Rectal smooth muscle tissue (tissue), 1 donor: ENCODE results near the gene MED12L.

Experiments
- H3K27ac ChIP-seq: one replicate; pipeline ENCODE4 v1.7.0; 2013; ENCODE audit warnings: low read depth, low read length, inconsistent platforms
- H3K27me3 ChIP-seq: one replicate; pipeline ENCODE4 v1.7.0; 2013; ENCODE audit warnings: low read length; ENCODE audit not compliant: control insufficient read depth, insufficient read depth
- H3K36me3 ChIP-seq: one replicate; pipeline ENCODE4 v1.7.0; 2013; ENCODE audit warnings: low read length; ENCODE audit not compliant: control insufficient read depth, insufficient read depth
- H3K4me1 ChIP-seq: one replicate; pipeline ENCODE4 v1.7.0; 2013; ENCODE audit warnings: low read length; ENCODE audit not compliant: control insufficient read depth, insufficient read depth
- H3K4me3 ChIP-seq: one replicate; pipeline ENCODE4 v1.7.0; 2013; ENCODE audit warnings: low read length
- H3K9ac ChIP-seq: one replicate; pipeline ENCODE4 v1.7.0; 2013; ENCODE audit warnings: low read length

MED12L gene

GRCh38 chr3:151121016-151121415 is 35.6 kb downstream of the MED12L start:
- Histone ChIP-seq H3K4me1 (no peaks in the 10 kb centered on the region), H3K27ac (no peak overlapping the region), H3K9ac (no peak overlapping the region), H3K36me3 (no peaks in the 10 kb centered on the region), H3K4me3 (no peak overlapping the region), H3K27me3 (no peaks in the 10 kb centered on the region)

GRCh38 chr3:151123827-151124226 is 38.4 kb downstream of the MED12L start:
- Histone ChIP-seq H3K9ac (no peak overlapping the region), H3K36me3 (no peaks in the 10 kb centered on the region), H3K4me3 (no peak overlapping the region), H3K27me3 (no peaks in the 10 kb centered on the region), H3K4me1 (no peaks in the 10 kb centered on the region), H3K27ac (no peak overlapping the region)

- no peaks in the 10 kb centered on the region for H3K27me3 ChIP-seq
- no peaks in the 10 kb centered on the region for H3K4me1 ChIP-seq
- H3K9ac ChIP-seq, result no peak overlapping the region
- no peak overlapping the region for H3K4me3 ChIP-seq
- no peaks in the 10 kb centered on the region for H3K36me3 ChIP-seq
- no peak overlapping the region for H3K27ac ChIP-seq
Observed at GRCh38 chr3:151124476-151124875, 39.0 kb downstream of the MED12L start.

GRCh38 chr3:151130428-151130827 is 45.0 kb downstream of the MED12L start:
- H3K27ac ChIP-seq, result no peak overlapping the region
- H3K4me3 ChIP-seq, result no peak overlapping the region
- H3K36me3 ChIP-seq, result no peaks in the 10 kb centered on the region
- H3K4me1 ChIP-seq, result no peaks in the 10 kb centered on the region
- no peaks in the 10 kb centered on the region for H3K27me3 ChIP-seq
- H3K9ac ChIP-seq, result no peak overlapping the region

- Histone ChIP-seq H3K36me3 (no peaks in the 10 kb centered on the region), H3K27me3 (no peaks in the 10 kb centered on the region), H3K27ac (no peak overlapping the region), H3K4me3 (no peak overlapping the region), H3K4me1 (no peaks in the 10 kb centered on the region), H3K9ac (no peak overlapping the region)
Observed at GRCh38 chr3:151133175-151133574, 47.7 kb downstream of the MED12L start.

GRCh38 chr3:151133917-151134450 is 48.5 kb downstream of the MED12L start:
- Histone ChIP-seq H3K36me3 (no peaks in the 10 kb centered on the region), H3K9ac (no peak overlapping the region), H3K27me3 (no peaks in the 10 kb centered on the region), H3K4me3 (no peak overlapping the region), H3K27ac (no peak overlapping the region), H3K4me1 (no peaks in the 10 kb centered on the region)

- Histone ChIP-seq H3K27ac (no peak overlapping the region), H3K36me3 (no peaks in the 10 kb centered on the region), H3K27me3 (no peaks in the 10 kb centered on the region), H3K4me3 (no peak overlapping the region), H3K4me1 (no peaks in the 10 kb centered on the region), H3K9ac (no peak overlapping the region)
Observed at GRCh38 chr3:151135541-151136337, 50.3 kb downstream of the MED12L start.

GRCh38 chr3:151142929-151143328 is 57.5 kb downstream of the MED12L start:
- Histone ChIP-seq H3K27ac (no peak overlapping the region), H3K4me3 (no peak overlapping the region), H3K36me3 (no peaks in the 10 kb centered on the region), H3K9ac (no peak overlapping the region), H3K4me1 (no peaks in the 10 kb centered on the region), H3K27me3 (no peaks in the 10 kb centered on the region)

- Histone ChIP-seq H3K4me1 (no peaks in the 10 kb centered on the region), H3K36me3 (no peaks in the 10 kb centered on the region), H3K27ac (no peak overlapping the region)
Observed at GRCh38 chr3:151144016-151144415, 58.6 kb downstream of the MED12L start.

GRCh38 chr3:151144760-151145159 is 59.3 kb downstream of the MED12L start:
- H3K4me1 ChIP-seq, result no peaks in the 10 kb centered on the region
- H3K36me3 ChIP-seq, result no peaks in the 10 kb centered on the region
- H3K4me3 ChIP-seq, result no peak overlapping the region
- H3K27ac ChIP-seq, result no peak overlapping the region
- no peaks in the 10 kb centered on the region for H3K27me3 ChIP-seq
- H3K9ac ChIP-seq, result no peak overlapping the region

More at GRCh38 chr3:151144016-151144415, 58.6 kb downstream of the MED12L start:
- H3K4me3 ChIP-seq, result no peak overlapping the region
- no peak overlapping the region for H3K9ac ChIP-seq
- H3K27me3 ChIP-seq, result no peaks in the 10 kb centered on the region

- H3K9ac ChIP-seq, result no peak overlapping the region
- H3K27ac ChIP-seq, result no peak overlapping the region
- H3K27me3 ChIP-seq, result no peaks in the 10 kb centered on the region
- no peaks in the 10 kb centered on the region for H3K36me3 ChIP-seq
- H3K4me3 ChIP-seq, result no peak overlapping the region
- H3K4me1 ChIP-seq, result no peaks in the 10 kb centered on the region
Observed at GRCh38 chr3:151145713-151146070, 60.2 kb downstream of the MED12L start.

- Histone ChIP-seq H3K27me3 (no peaks in the 10 kb centered on the region), H3K4me1 (no peaks in the 10 kb centered on the region), H3K36me3 (no peaks in the 10 kb centered on the region), H3K27ac (no peak overlapping the region), H3K4me3 (no peak overlapping the region), H3K9ac (no peak overlapping the region)
Observed at GRCh38 chr3:151146071-151146730, 60.7 kb downstream of the MED12L start.

- Histone ChIP-seq H3K27ac (no peak overlapping the region), H3K36me3 (no peaks in the 10 kb centered on the region), H3K27me3 (no peaks in the 10 kb centered on the region), H3K4me3 (no peak overlapping the region), H3K9ac (no peak overlapping the region), H3K4me1 (no peaks in the 10 kb centered on the region)
Observed at GRCh38 chr3:151146731-151147091, 61.2 kb downstream of the MED12L start.
